Keratinocyte (primary cell): ENCODE measurements around the gene SLC39A11. TPM values are rescaled to one million over a fixed set of nuclear protein-coding genes. Genes with fewer than 3 reads are reported as not detected.

Experiments used
- DNase-seq: peaks from one replicate; pipeline ENCODE4 v3.0.0-alpha.2; 2011; ENCODE audit warnings: low read depth, missing footprints, low spot score
- FAIRE-seq: peaks from 2 replicates; lab custom pipeline; 2011; peaks lifted over from hg19 to GRCh38; lab: Jason Lieb, UNC
- H2AFZ ChIP-seq: 2 replicates; pipeline ENCODE4 v1.6.0; 2012; ENCODE audit warnings: low read length, control low read depth, inconsistent platforms; ENCODE audit not compliant: control insufficient read depth
- H3K27ac ChIP-seq: 2 replicates; pipeline ENCODE4 v1.5.1; 2011; ENCODE audit warnings: low read length; ENCODE audit not compliant: control insufficient read depth, insufficient read depth
- H3K27me3 ChIP-seq: 3 replicates; pipeline ENCODE4 v1.6.0; 2011; ENCODE audit warnings: low read length; ENCODE audit not compliant: control insufficient read depth, insufficient read depth; ENCODE audit errors: extremely low read depth
- H3K36me3 ChIP-seq, 2 experiments: 2 replicates in 1 of 2; 3 replicates in 1 of 2; pipeline ENCODE4 v1.5.1; 2011; ENCODE audit warnings: low read length in 2 of 2, mild to moderate bottlenecking in 1 of 2; ENCODE audit not compliant: control insufficient read depth in 2 of 2, insufficient read depth in 2 of 2; ENCODE audit errors: extremely low read depth in 1 of 2
- H3K4me1 ChIP-seq: 3 replicates; pipeline ENCODE4 v1.5.1; 2011; ENCODE audit warnings: low read length; ENCODE audit not compliant: control insufficient read depth, insufficient read depth; ENCODE audit errors: extremely low read depth
- H3K4me2 ChIP-seq: 3 replicates; pipeline ENCODE4 v1.6.0; 2011; ENCODE audit warnings: low read depth, low read length; ENCODE audit not compliant: control insufficient read depth, insufficient read depth; ENCODE audit errors: extremely low read depth
- H3K4me3 ChIP-seq, 3 experiments: fragments of 200-600 bp in 1 of 3; sonication (generic) in 1 of 3; 2 replicates in 2 of 3; 3 replicates in 1 of 3; pipeline ENCODE4 v1.5.1; 2011 to 2016; ENCODE audit warnings: low read length in 3 of 3, mild to moderate bottlenecking in 3 of 3, control low read depth in 2 of 3, inconsistent platforms in 1 of 3, low read depth in 1 of 3, mixed read lengths in 1 of 3, mixed run types in 1 of 3, moderate library complexity in 1 of 3; ENCODE audit not compliant: control insufficient read depth in 2 of 3, insufficient read depth in 2 of 3; ENCODE audit errors: extremely low read depth in 1 of 3
- H3K79me2 ChIP-seq: 2 replicates; pipeline ENCODE4 v1.6.0; 2012; ENCODE audit warnings: low read length; ENCODE audit not compliant: control insufficient read depth, insufficient read depth
- H3K9ac ChIP-seq: 3 replicates; pipeline ENCODE4 v1.6.0; 2011; ENCODE audit warnings: low read length; ENCODE audit not compliant: control insufficient read depth, insufficient read depth; ENCODE audit errors: extremely low read depth
- H3K9me1 ChIP-seq: 3 replicates; pipeline ENCODE4 v1.6.0; 2011; ENCODE audit warnings: low read length; ENCODE audit not compliant: control insufficient read depth, insufficient read depth; ENCODE audit errors: extremely low read depth
- H3K9me3 ChIP-seq: 2 replicates; pipeline ENCODE4 v1.5.1; 2012; ENCODE audit warnings: low read depth, low read length; ENCODE audit not compliant: control insufficient read depth
- H4K20me1 ChIP-seq: 3 replicates; pipeline ENCODE4 v1.6.0; 2011; ENCODE audit warnings: low read length; ENCODE audit not compliant: control insufficient read depth, insufficient read depth; ENCODE audit errors: extremely low read depth
- CTCF ChIP-seq, 3 experiments: IDR thresholded peaks in 1 of 3; conservative IDR thresholded peaks in 1 of 3; optimal IDR thresholded peaks in 1 of 3; 2 replicates in 2 of 3; 3 replicates in 1 of 3; pipeline versions ENCODE3 to v1.5.1; 2011; ENCODE audit warnings: low read length in 3 of 3, mild to moderate bottlenecking in 3 of 3, moderate library complexity in 2 of 3, control low read depth in 1 of 3, inconsistent platforms in 1 of 3; ENCODE audit not compliant: insufficient read depth in 2 of 3; ENCODE audit errors: extremely low read depth in 1 of 3
- EZH2 ChIP-seq: IDR thresholded peaks from one replicate; pipeline ENCODE4 v1.6.1; 2012; ENCODE audit warnings: inconsistent platforms, mild to moderate bottlenecking, low read length, moderate library complexity
- dilution Hi-C: fragments of 300-500 bp; cut with MboI; formaldehyde crosslinking; loops from one replicate; pipeline ENCODE4 v1.7.0; 2020; ENCODE audit warnings: low sequenced_read_pairs; ENCODE audit not compliant: extremely low pct_ligation_motif_present
- polyA plus RNA-seq, 5 experiments: library from polyadenylated mRNA; depleted of rRNA in 3 of 5; stranded (reverse) in 3 of 5; stranded (forward) in 1 of 5; unstranded in 1 of 5; fragments of >200 nt; gene quantifications; 1 replicate in 1 of 5; 2 replicates in 3 of 5; 3 replicates in 1 of 5; pipeline versions ENCODE4 v1.2.1 to v1.2.3, GENCODE V29; 2011 to 2012; ENCODE audit warnings: missing spikeins in 2 of 5, low read depth in 1 of 5, low replicate concordance in 1 of 5

The SLC39A11 gene
- polyA plus RNA-seq, 1 donor (not counting 4 experiments of a cell fraction or from before 2014, with no cell fraction given) = 11.5 TPM

GRCh38 chr17:73057196-73057595 is 35.3 kb downstream of the SLC39A11 start:
- H3K9ac ChIP-seq = no peak overlapping the region
- H3K4me3 ChIP-seq = no peak overlapping the region
- no peaks in the 10 kb centered on the region for H3K27me3 ChIP-seq
- H3K4me2 ChIP-seq = no peak overlapping the region
- H4K20me1 ChIP-seq = no peaks in the 10 kb centered on the region
- FAIRE-seq (no peak), DNase-seq (no peak)
- H3K9me3 ChIP-seq = no peaks in the 10 kb centered on the region
- H2AFZ ChIP-seq = no peak overlapping the region
- dilution Hi-C loops = no loop called here
- H3K36me3 ChIP-seq = no peaks in the 10 kb centered on the region
- peaks cover 4% of the 10 kb centered on the region for H3K4me1 ChIP-seq
- no peak overlapping the region for H3K27ac ChIP-seq
- H3K79me2 ChIP-seq = no peaks in the 10 kb centered on the region
- no peaks in the 10 kb centered on the region for H3K9me1 ChIP-seq
- TF ChIP-seq CTCF (optimal IDR thresholded peaks at IDR 0.05 in 1 of 3, IDR thresholded peaks at IDR 0.05 in 1 of 3, conservative IDR thresholded peaks at IDR 0.05 in 1 of 3; ENCODE audit: extremely low read depth in 1 of 3, insufficient read depth in 2 of 3, low read length in 3 of 3) (no peak), EZH2 (no peak)

GRCh38 chr17:73052923-73053322 is 39.6 kb downstream of the SLC39A11 start:
- no peaks in the 10 kb centered on the region for H3K9me1 ChIP-seq
- no peak overlapping the region for H2AFZ ChIP-seq
- H3K4me3 ChIP-seq = no peak overlapping the region
- H3K27ac ChIP-seq = no peak overlapping the region
- H3K9me3 ChIP-seq = no peaks in the 10 kb centered on the region
- FAIRE-seq (no peak), DNase-seq (no peak)
- H3K4me2 ChIP-seq = no peak overlapping the region
- no peaks in the 10 kb centered on the region for H3K27me3 ChIP-seq
- TF ChIP-seq CTCF (optimal IDR thresholded peaks at IDR 0.05 in 1 of 3, IDR thresholded peaks at IDR 0.05 in 1 of 3, conservative IDR thresholded peaks at IDR 0.05 in 1 of 3; ENCODE audit: extremely low read depth in 1 of 3, insufficient read depth in 2 of 3, low read length in 3 of 3) = no peak
- no peak for TF ChIP-seq EZH2
- H3K79me2 ChIP-seq = no peaks in the 10 kb centered on the region
- H3K36me3 ChIP-seq = no peaks in the 10 kb centered on the region
- dilution Hi-C loops = no loop called here
- no peak overlapping the region for H3K9ac ChIP-seq
- no peaks in the 10 kb centered on the region for H4K20me1 ChIP-seq
- H3K4me1 ChIP-seq = no peaks in the 10 kb centered on the region
